ENCODE data around the gene CHSY3.

Gene CHSY3

GRCh38 chr5:129930221-129930620 is 26.0 kb downstream of the CHSY3 start:
- H2BK12ac ChIP-seq (ENCODE audit: low read length) = no peak overlapping the region
- H3K27me3 ChIP-seq (ENCODE audit: insufficient read depth, low read length) = no peaks in the 10 kb centered on the region
- WGBS (ENCODE audit: extremely low coverage, insufficient coverage, insufficient read length) = no CpG with 5 or more reads among the region's 4 CpGs
- H3K4me3 ChIP-seq (ENCODE audit: low read depth, low read length) = no peak overlapping the region
- H3K14ac ChIP-seq (ENCODE audit: low read length) = no peak overlapping the region
- no peaks in the 10 kb centered on the region for H3K79me2 ChIP-seq (ENCODE audit: control insufficient read depth, insufficient read depth, low read length, poor library complexity)
- no peaks in the 10 kb centered on the region for H3K79me1 ChIP-seq (ENCODE audit: low read length)
- H3K18ac ChIP-seq (ENCODE audit: low read length) = no peak overlapping the region
- DNase-seq = peak; percentile 9 to 27
- H4K91ac ChIP-seq (ENCODE audit: low read depth, low read length) = no peak overlapping the region
- no peak overlapping the region for H3K4me2 ChIP-seq (ENCODE audit: low read length)
- no peak overlapping the region for H2BK120ac ChIP-seq (ENCODE audit: insufficient read depth, low read length, poor library complexity)
- no peak overlapping the region for H2BK5ac ChIP-seq (ENCODE audit: low read depth, low read length, poor library complexity)
- no peaks in the 10 kb centered on the region for H3K9me3 ChIP-seq (ENCODE audit: insufficient read depth, low read depth, low read length)
- H4K12ac ChIP-seq (ENCODE audit: low read depth, low read length) = no peak overlapping the region
- H3K36me3 ChIP-seq (ENCODE audit: control insufficient read depth in 1 of 2, insufficient read depth in 2 of 2, low read length in 2 of 2) = no peaks in the 10 kb centered on the region
- H2AFZ ChIP-seq (ENCODE audit: insufficient read depth, low read length, poor library complexity) = no peak overlapping the region
- H2AK5ac ChIP-seq (ENCODE audit: low read length) = no peak overlapping the region
- no peak overlapping the region for H3K9ac ChIP-seq (ENCODE audit: low read length)
- H3K23ac ChIP-seq (ENCODE audit: low read length) = no peak overlapping the region
- no peak overlapping the region for H4K8ac ChIP-seq (ENCODE audit: low read depth, low read length)
- H3K27ac ChIP-seq (ENCODE audit: low read depth, low read length) = no peak overlapping the region
- H3K4ac ChIP-seq (ENCODE audit: low read depth, low read length) = no peak overlapping the region
- H3K4me1 ChIP-seq (ENCODE audit: control insufficient read depth in 1 of 2, insufficient read depth in 2 of 2, low read length in 2 of 2) = no peaks in the 10 kb centered on the region

GRCh38 chr5:129935626-129936025 is 31.4 kb downstream of the CHSY3 start:
- no peaks in the 10 kb centered on the region for H3K79me2 ChIP-seq (ENCODE audit: control insufficient read depth, insufficient read depth, low read length, poor library complexity)
- no peak overlapping the region for H4K12ac ChIP-seq (ENCODE audit: low read depth, low read length)
- no peaks in the 10 kb centered on the region for H3K4me1 ChIP-seq (ENCODE audit: control insufficient read depth in 1 of 2, insufficient read depth in 2 of 2, low read length in 2 of 2)
- H3K9me3 ChIP-seq (ENCODE audit: insufficient read depth, low read depth, low read length) = peaks cover 7% of the 10 kb centered on the region
- no peaks in the 10 kb centered on the region for H3K36me3 ChIP-seq (ENCODE audit: control insufficient read depth in 1 of 2, insufficient read depth in 2 of 2, low read length in 2 of 2)
- WGBS (ENCODE audit: extremely low coverage, insufficient coverage, insufficient read length) = no CpG with 5 or more reads among the region's 2 CpGs
- H3K9ac ChIP-seq (ENCODE audit: low read length) = no peak overlapping the region
- H3K79me1 ChIP-seq (ENCODE audit: low read length) = no peaks in the 10 kb centered on the region
- no peak overlapping the region for H4K8ac ChIP-seq (ENCODE audit: low read depth, low read length)
- H2BK12ac ChIP-seq (ENCODE audit: low read length) = no peak overlapping the region
- no peak overlapping the region for H3K27ac ChIP-seq (ENCODE audit: low read depth, low read length)
- no peak overlapping the region for H3K14ac ChIP-seq (ENCODE audit: low read length)
- no peak overlapping the region for H3K4ac ChIP-seq (ENCODE audit: low read depth, low read length)
- no peak overlapping the region for H2BK5ac ChIP-seq (ENCODE audit: low read depth, low read length, poor library complexity)
- H3K18ac ChIP-seq (ENCODE audit: low read length) = no peak overlapping the region
- DNase-seq = no peak
- H3K4me3 ChIP-seq (ENCODE audit: low read depth, low read length) = no peak overlapping the region
- H3K4me2 ChIP-seq (ENCODE audit: low read length) = no peak overlapping the region
- H2AFZ ChIP-seq (ENCODE audit: insufficient read depth, low read length, poor library complexity) = no peak overlapping the region
- no peak overlapping the region for H2AK5ac ChIP-seq (ENCODE audit: low read length)
- H3K27me3 ChIP-seq (ENCODE audit: insufficient read depth, low read length) = no peaks in the 10 kb centered on the region
- no peak overlapping the region for H3K23ac ChIP-seq (ENCODE audit: low read length)
- H4K91ac ChIP-seq (ENCODE audit: low read depth, low read length) = no peak overlapping the region
- H2BK120ac ChIP-seq (ENCODE audit: insufficient read depth, low read length, poor library complexity) = no peak overlapping the region

GRCh38 chr5:129938077-129938476 is 33.8 kb downstream of the CHSY3 start:
- H3K27ac ChIP-seq (ENCODE audit: low read depth, low read length) = no peak overlapping the region
- no peak overlapping the region for H4K91ac ChIP-seq (ENCODE audit: low read depth, low read length)
- no peak overlapping the region for H3K18ac ChIP-seq (ENCODE audit: low read length)
- H3K79me1 ChIP-seq (ENCODE audit: low read length) = no peaks in the 10 kb centered on the region
- no peak overlapping the region for H3K4me3 ChIP-seq (ENCODE audit: low read depth, low read length)
- H4K8ac ChIP-seq (ENCODE audit: low read depth, low read length) = no peak overlapping the region
- no peak overlapping the region for H3K9ac ChIP-seq (ENCODE audit: low read length)
- no peaks in the 10 kb centered on the region for H3K36me3 ChIP-seq (ENCODE audit: control insufficient read depth in 1 of 2, insufficient read depth in 2 of 2, low read length in 2 of 2)
- no CpG with 5 or more reads among the region's 3 CpGs for WGBS (ENCODE audit: extremely low coverage, insufficient coverage, insufficient read length)
- no peak overlapping the region for H2BK5ac ChIP-seq (ENCODE audit: low read depth, low read length, poor library complexity)
- H3K79me2 ChIP-seq (ENCODE audit: control insufficient read depth, insufficient read depth, low read length, poor library complexity) = no peaks in the 10 kb centered on the region
- H3K4me1 ChIP-seq (ENCODE audit: control insufficient read depth in 1 of 2, insufficient read depth in 2 of 2, low read length in 2 of 2) = no peaks in the 10 kb centered on the region
- no peak overlapping the region for H2AFZ ChIP-seq (ENCODE audit: insufficient read depth, low read length, poor library complexity)
- H2AK5ac ChIP-seq (ENCODE audit: low read length) = no peak overlapping the region
- no peak overlapping the region for H2BK12ac ChIP-seq (ENCODE audit: low read length)
- no peak overlapping the region for H4K12ac ChIP-seq (ENCODE audit: low read depth, low read length)
- no peak overlapping the region for H3K4ac ChIP-seq (ENCODE audit: low read depth, low read length)
- peaks cover 7% of the 10 kb centered on the region for H3K9me3 ChIP-seq (ENCODE audit: insufficient read depth, low read depth, low read length)
- no peak overlapping the region for H3K23ac ChIP-seq (ENCODE audit: low read length)
- no peak for DNase-seq
- H3K14ac ChIP-seq (ENCODE audit: low read length) = no peak overlapping the region
- no peak overlapping the region for H2BK120ac ChIP-seq (ENCODE audit: insufficient read depth, low read length, poor library complexity)
- H3K27me3 ChIP-seq (ENCODE audit: insufficient read depth, low read length) = no peaks in the 10 kb centered on the region
- H3K4me2 ChIP-seq (ENCODE audit: low read length) = no peak overlapping the region

GRCh38 chr5:129943936-129944335 is 39.7 kb downstream of the CHSY3 start:
- no peaks in the 10 kb centered on the region for H3K36me3 ChIP-seq (ENCODE audit: control insufficient read depth in 1 of 2, insufficient read depth in 2 of 2, low read length in 2 of 2)
- H3K27ac ChIP-seq (ENCODE audit: low read depth, low read length) = no peak overlapping the region
- no peak overlapping the region for H3K18ac ChIP-seq (ENCODE audit: low read length)
- H3K9me3 ChIP-seq (ENCODE audit: insufficient read depth, low read depth, low read length) = no peaks in the 10 kb centered on the region
- H3K4me1 ChIP-seq (ENCODE audit: control insufficient read depth in 1 of 2, insufficient read depth in 2 of 2, low read length in 2 of 2) = no peaks in the 10 kb centered on the region
- no peak overlapping the region for H3K4me2 ChIP-seq (ENCODE audit: low read length)
- no peak overlapping the region for H4K91ac ChIP-seq (ENCODE audit: low read depth, low read length)
- no peak overlapping the region for H2BK5ac ChIP-seq (ENCODE audit: low read depth, low read length, poor library complexity)
- H2BK120ac ChIP-seq (ENCODE audit: insufficient read depth, low read length, poor library complexity) = no peak overlapping the region
- no CpG with 5 or more reads among the region's 1 CpG for WGBS (ENCODE audit: extremely low coverage, insufficient coverage, insufficient read length)
- H3K14ac ChIP-seq (ENCODE audit: low read length) = no peak overlapping the region
- no peak overlapping the region for H2BK12ac ChIP-seq (ENCODE audit: low read length)
- H2AK5ac ChIP-seq (ENCODE audit: low read length) = no peak overlapping the region
- no peak overlapping the region for H3K4ac ChIP-seq (ENCODE audit: low read depth, low read length)
- H3K79me1 ChIP-seq (ENCODE audit: low read length) = no peaks in the 10 kb centered on the region
- H3K4me3 ChIP-seq (ENCODE audit: low read depth, low read length) = no peak overlapping the region
- no peak overlapping the region for H4K8ac ChIP-seq (ENCODE audit: low read depth, low read length)
- H3K79me2 ChIP-seq (ENCODE audit: control insufficient read depth, insufficient read depth, low read length, poor library complexity) = no peaks in the 10 kb centered on the region
- H3K9ac ChIP-seq (ENCODE audit: low read length) = no peak overlapping the region
- no peak overlapping the region for H4K12ac ChIP-seq (ENCODE audit: low read depth, low read length)
- DNase-seq = no peak
- H3K23ac ChIP-seq (ENCODE audit: low read length) = no peak overlapping the region
- no peaks in the 10 kb centered on the region for H3K27me3 ChIP-seq (ENCODE audit: insufficient read depth, low read length)
- no peak overlapping the region for H2AFZ ChIP-seq (ENCODE audit: insufficient read depth, low read length, poor library complexity)
